Measurements from ENCODE around the gene DLGAP1.

The DLGAP1 gene

GRCh38 chr18:3649135-3649632, 805.9 kb downstream of the DLGAP1 start:
- DNase-seq, result no peak

GRCh38 chr18:3648641-3649040, 806.5 kb downstream of the DLGAP1 start:
- DNase-seq, result no peak

GRCh38 chr18:3648200-3648599, 806.9 kb downstream of the DLGAP1 start:
- no peak for DNase-seq

GRCh38 chr18:3647636-3648035, 807.5 kb downstream of the DLGAP1 start:
- no peak for DNase-seq

GRCh38 chr18:3645384-3646156, 809.5 kb downstream of the DLGAP1 start:
- DNase-seq, result no peak

- DNase-seq, result no peak
Measured at GRCh38 chr18:3634250-3634939, 820.7 kb downstream of the DLGAP1 start.

GRCh38 chr18:3631887-3632286, 823.2 kb downstream of the DLGAP1 start:
- no peak for DNase-seq

- DNase-seq, result no peak
Measured at GRCh38 chr18:3626929-3627458, 828.1 kb downstream of the DLGAP1 start.

GRCh38 chr18:3625742-3626091, 829.4 kb downstream of the DLGAP1 start:
- DNase-seq, result no peak

- DNase-seq, result no peak
Measured at GRCh38 chr18:3624935-3625741, 830.0 kb downstream of the DLGAP1 start.

GRCh38 chr18:3624546-3624934, 830.6 kb downstream of the DLGAP1 start:
- no peak for DNase-seq

- peak; percentile 37 for DNase-seq
Measured at GRCh38 chr18:3623769-3624545, 831.1 kb downstream of the DLGAP1 start.

GRCh38 chr18:3620146-3621119, 834.7 kb downstream of the DLGAP1 start:
- no peak for DNase-seq

- DNase-seq, result no peak
Measured at GRCh38 chr18:3619746-3620145, 835.4 kb downstream of the DLGAP1 start.

GRCh38 chr18:3619222-3619621, 835.9 kb downstream of the DLGAP1 start:
- no peak for DNase-seq

GRCh38 chr18:3616744-3617143, 838.4 kb downstream of the DLGAP1 start:
- DNase-seq, result no peak

- no peak for DNase-seq
Measured at GRCh38 chr18:3616142-3616541, 839.0 kb downstream of the DLGAP1 start.

GRCh38 chr18:3615374-3615985, 839.6 kb downstream of the DLGAP1 start:
- no peak for DNase-seq

GRCh38 chr18:3612315-3612714, 842.8 kb downstream of the DLGAP1 start:
- no peak for DNase-seq

GRCh38 chr18:3611313-3612090, 843.6 kb downstream of the DLGAP1 start:
- DNase-seq, result no peak

Measured in NCI-H510A (cell line).